Stimulated activated naive CD8-positive, alpha-beta T cell treated with anti-CD3 and anti-CD28 coated beads, Interleukin-15, Interleukin-2, amounts not matched to agents 100 U/mL and 50 U/mL, for 24 hours (primary cell): ENCODE measurements around the gene ING1.
A peak's percentile ranks its signal among the peaks of the same experiment; 100 is the strongest.
"Not testable (repeated sequence)": the region's sequence is repeated elsewhere in the genome, so short reads cannot be mapped to it uniquely, and the experiment has no call there.

Experiments used
- ATAC-seq: fragments of 150-1000 bp; cut with Tn5 transposase; one replicate; pipeline ENCODE4 v1.10.0; 2021
- DNase-seq: peaks from one replicate; pipeline ENCODE4 v3.0.0; 2021

Gene ING1

DNA sequence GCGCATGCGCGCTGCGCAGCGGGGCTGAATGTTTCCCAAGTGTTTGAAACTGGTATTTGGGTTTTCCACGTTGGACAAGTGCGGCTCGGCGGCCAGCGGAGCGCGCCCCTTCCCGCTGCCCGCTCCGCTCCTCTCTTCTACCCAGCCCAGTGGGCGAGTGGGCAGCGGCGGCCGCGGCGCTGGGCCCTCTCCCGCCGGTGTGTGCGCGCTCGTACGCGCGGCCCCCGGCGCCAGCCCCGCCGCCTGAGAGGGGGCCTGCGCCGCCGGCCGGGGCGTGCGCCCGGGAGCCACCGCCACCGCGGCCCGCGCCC lies at the start of gene ING1:
ING1 (plus strand) TSS at position 59 of the 311 bp plus-strand sequence. CDS start 450 bp downstream, outside the sequence.
- DNase-seq (no peak), ATAC-seq (no peak)

DNA sequence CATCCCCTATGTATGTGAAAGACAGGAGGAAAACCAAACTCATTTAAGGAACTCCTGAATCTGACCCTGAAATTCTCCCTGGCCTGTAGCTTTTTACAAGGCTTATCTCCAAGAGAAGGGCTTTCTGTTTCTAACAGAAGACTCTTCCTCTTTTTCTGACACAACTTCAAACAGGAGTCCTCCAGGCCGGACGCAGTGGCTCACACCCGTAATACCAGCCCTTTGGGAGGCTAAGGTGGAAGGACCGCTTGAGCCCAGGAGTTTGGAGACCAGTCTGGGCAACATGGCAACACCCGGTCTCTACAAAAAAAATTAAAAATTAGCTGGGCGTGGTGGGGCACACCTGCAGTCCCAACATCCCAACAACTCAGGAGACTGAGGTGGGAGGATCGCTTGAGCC lies 49.5 kb upstream of the ING1 start:
- DNase-seq (no peak), ATAC-seq (no peak)

- ATAC-seq (no peak), DNase-seq (no peak)
Observed at GRCh38 chr13:110664673-110665072, 48.8 kb upstream of the ING1 start.

GRCh38 chr13:110665491-110666254 lies 47.8 kb upstream of the ING1 start:
- ATAC-seq (no peak), DNase-seq (no peak)

- DNase-seq: no peak
- no peak for ATAC-seq
Observed at GRCh38 chr13:110666255-110666533, 47.3 kb upstream of the ING1 start.

DNA sequence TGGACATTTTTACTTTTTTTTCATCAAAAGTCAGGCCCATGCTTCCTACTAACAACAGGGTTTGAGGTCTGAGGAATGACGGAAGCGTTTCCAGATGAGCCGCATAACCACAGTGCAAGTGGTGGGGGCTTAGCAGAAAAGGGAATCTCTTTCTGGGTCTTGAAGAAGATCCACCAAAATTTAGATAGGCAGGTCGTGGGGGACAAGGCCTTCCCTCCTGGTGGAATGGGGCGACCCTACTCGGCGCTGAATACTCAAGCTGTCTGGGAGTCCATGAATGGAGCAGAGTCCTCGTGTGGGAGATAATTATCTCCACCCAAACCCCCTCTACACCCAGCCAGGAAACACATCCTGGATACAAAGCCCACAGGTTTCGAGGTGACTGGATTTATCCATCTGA lies 44.5 kb upstream of the ING1 start:
- ATAC-seq: no peak
- DNase-seq: no peak

GRCh38 chr13:110669814-110670213 lies 43.7 kb upstream of the ING1 start:
- ATAC-seq, DNase-seq: not testable (repeated sequence)

GRCh38 chr13:110676595-110677587 lies 36.6 kb upstream of the ING1 start:
- ATAC-seq: peak; percentile 68
- DNase-seq: peak; percentile 43

GRCh38 chr13:110677731-110678545 lies 35.6 kb upstream of the ING1 start:
- peak; percentile 14 for DNase-seq
- ATAC-seq: peak; percentile 38

DNA sequence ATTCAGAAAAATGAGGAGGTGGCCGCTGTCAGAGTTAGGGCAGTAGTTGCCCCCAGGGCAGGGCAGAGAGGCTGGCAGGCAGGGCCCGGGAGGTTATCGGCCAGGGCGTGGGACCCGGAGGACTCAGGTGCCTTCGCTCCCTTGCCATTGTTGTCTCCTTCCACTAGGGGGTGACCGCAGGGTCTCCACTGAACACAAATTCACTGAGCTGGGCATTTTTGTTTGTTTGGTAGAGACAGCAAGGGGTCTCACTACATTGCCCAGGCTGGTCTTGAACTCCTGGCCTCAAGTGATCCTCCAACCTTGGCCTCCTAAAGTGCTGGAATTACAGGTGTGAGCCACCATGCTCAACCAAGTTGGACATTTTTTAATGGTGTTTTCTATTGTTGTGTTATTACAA lies 32.6 kb upstream of the ING1 start:
- peak; percentile 13 for DNase-seq
- ATAC-seq: no peak

DNA sequence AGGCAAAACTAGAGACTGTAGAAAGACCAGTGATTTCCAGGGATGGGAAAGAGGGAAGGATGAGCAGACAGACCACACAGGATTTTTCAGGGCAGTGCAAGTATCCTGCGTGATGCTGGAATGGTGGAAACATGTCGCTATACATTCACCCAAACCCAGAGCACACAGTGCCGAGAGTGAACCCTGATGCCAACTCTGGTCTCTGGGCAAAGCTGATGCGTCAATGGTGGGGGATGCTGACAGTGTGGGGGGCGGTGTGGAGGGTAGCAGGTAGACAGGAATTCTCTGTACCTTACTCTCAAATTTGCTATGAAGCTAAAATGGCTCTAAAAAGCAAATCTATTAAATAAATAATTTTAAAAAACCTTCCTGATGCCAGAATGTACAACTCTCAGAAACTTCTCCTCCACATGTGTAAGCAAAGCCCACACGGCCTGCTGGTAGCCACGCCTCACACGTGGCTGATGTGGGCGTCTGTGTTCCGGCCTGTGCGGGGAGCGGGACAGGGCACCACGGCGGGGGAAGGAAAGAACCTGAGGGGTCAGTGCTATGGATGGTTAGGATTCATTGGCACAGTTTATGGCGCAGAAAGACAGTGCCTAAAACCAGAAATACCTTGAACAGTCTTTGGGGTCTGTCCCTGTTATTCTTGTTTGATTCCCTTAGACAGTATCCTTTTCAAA lies 31.5 kb upstream of the ING1 start:
- DNase-seq: no peak

DNA sequence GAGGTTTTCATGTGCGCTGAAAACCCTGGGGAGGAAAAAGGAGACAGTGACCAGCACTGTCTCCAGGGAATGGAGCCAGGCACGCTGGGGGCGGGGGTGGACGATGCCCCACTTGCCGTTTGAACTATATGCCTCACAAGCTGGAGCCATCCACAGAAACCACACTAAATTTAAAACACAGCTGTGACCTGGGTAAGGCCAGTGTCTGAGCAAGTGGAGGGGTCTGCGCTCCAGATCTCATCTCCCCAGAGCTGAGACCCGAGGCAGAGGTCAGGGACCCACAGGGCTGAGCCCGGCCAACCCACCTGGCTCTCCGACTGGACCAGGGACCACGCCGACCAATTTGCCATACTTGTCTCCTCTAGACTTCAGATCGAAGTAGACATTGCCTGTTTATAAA lies 30.8 kb upstream of the ING1 start:
- DNase-seq (no peak), ATAC-seq (no peak)

More for the DNA sequence above, 31.5 kb upstream of the ING1 start:
- no peak for ATAC-seq

- DNase-seq: no peak
- ATAC-seq: no peak
Observed at GRCh38 chr13:110683203-110683883, 30.2 kb upstream of the ING1 start.

DNA sequence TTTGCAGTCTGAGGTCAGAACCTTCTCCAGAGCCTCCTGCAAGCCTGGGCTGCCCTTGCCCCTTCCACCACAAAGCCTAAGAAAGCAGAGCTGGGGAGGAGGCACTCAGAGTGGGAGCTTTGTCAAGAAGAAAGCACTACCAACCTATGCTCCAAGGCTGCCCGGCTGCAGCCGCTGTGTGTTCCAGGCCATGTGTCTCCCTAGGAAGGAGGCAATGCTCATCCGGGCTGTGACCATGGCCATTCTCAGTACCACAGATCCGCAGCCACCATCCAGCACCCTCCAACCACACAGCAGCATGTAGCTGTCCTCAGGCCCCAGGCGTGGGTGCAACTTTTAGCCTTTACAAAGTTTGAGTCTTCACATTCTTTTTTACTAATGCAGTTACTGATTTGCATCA lies 29.6 kb upstream of the ING1 start:
- no peak for DNase-seq
- no peak for ATAC-seq

DNA sequence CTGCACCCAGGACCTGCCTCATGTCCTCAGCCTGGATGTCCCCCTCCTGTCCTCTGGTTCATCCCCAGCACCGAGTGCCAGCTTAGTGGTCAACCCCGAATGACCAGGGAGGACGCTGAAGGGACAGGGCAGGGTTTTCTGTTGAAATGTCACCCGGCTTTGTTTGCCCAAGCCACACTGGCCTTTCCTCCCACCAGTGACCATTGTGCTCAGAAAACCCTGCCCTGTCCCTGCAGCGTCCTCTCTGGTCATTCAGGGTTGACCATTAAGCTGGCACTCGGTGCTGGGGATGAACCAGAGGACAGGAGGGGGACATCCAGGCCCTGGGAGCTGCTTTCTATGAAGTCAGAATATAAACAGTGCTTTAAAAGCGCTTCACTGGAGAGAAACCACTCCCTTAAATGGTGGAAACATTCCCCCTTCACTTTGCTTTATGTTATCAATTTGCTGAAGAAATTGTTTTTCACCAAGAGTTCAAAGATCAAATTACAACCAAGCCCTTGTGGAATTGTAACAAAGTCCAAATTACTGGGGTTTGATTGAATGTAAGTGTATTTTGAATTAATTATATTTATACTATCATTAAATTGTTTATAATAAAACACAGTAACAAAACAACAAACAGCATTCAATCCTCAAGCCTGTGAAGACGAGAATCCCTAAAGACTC lies 29.0 kb upstream of the ING1 start:
- DNase-seq (no peak), ATAC-seq (no peak)

GRCh38 chr13:110685305-110686020 lies 28.0 kb upstream of the ING1 start:
- no peak for DNase-seq
- no peak for ATAC-seq

- ATAC-seq: no peak
- DNase-seq: no peak
Observed at GRCh38 chr13:110687736-110688135, 25.8 kb upstream of the ING1 start.

- no peak for ATAC-seq
- no peak for DNase-seq
Observed at GRCh38 chr13:110689041-110689440, 24.5 kb upstream of the ING1 start.

DNA sequence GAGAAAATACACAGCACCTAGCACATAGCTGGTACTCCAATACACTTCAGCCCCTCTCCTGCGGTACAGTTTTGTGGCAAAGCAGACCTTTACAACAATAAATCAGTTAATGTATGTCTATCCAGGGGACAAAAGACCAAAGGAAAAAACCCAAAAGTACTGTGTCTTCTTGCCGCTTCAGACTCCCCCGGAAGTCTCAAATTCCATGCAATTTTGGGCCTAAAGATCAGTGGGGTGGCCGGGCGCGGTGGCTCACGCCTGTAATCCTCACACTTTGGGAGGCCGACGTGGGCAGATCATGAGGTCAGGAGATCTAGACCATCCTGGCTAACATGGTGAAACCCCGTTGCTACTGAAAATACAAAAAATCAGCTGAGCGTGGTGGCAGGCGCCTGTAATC lies 23.8 kb upstream of the ING1 start:
- ATAC-seq: no peak
- no peak for DNase-seq

DNA sequence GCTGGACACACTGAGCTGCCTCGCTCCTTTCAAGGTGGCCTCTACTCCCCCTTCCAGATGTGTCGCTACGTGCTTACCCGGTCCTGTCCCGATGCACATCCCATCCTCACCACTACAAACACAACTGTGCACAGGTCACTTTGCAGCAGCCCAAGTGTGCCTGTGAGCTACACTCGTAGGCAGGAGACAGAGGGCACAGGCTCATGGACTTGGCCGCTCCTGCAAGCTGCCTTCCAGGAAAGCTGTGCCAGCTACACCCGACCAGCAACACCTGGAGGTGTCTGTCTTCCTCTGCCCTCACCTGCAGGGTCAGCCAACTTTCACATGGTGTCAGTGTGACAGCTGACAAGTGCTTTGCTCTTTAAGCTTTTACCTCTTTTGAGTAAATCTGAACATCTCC lies 23.0 kb upstream of the ING1 start:
- no peak for ATAC-seq

More for the DNA sequence above, 23.0 kb upstream of the ING1 start:
- no peak for DNase-seq
